Measurements from ENCODE around the gene RIPPLY2.
"Not testable (repeated sequence)": the region's sequence is repeated elsewhere in the genome, so short reads cannot be mapped to it uniquely, and the experiment has no call there.

The RIPPLY2 gene

DNA sequence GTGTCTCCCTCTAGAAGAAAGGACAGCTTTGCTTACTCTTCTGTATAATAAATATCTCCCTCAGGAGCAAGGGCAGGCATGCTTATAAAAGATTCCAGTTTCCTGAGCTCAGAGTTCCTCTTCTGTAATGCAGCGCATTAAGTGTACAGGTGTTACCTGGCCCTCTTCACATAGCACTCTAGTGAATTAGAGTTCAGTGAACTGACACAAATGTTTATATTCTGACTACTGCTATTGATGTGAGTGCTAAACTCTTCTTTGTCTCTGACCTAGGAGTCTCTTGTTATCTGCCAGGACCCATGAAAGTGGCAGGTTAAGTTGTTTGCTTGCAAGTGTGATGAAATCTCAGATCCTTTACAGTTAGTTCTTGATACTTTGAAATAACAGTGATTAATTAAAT is 39.9 kb downstream of the RIPPLY2 start:
- TF ChIP-seq, protein P1, sequence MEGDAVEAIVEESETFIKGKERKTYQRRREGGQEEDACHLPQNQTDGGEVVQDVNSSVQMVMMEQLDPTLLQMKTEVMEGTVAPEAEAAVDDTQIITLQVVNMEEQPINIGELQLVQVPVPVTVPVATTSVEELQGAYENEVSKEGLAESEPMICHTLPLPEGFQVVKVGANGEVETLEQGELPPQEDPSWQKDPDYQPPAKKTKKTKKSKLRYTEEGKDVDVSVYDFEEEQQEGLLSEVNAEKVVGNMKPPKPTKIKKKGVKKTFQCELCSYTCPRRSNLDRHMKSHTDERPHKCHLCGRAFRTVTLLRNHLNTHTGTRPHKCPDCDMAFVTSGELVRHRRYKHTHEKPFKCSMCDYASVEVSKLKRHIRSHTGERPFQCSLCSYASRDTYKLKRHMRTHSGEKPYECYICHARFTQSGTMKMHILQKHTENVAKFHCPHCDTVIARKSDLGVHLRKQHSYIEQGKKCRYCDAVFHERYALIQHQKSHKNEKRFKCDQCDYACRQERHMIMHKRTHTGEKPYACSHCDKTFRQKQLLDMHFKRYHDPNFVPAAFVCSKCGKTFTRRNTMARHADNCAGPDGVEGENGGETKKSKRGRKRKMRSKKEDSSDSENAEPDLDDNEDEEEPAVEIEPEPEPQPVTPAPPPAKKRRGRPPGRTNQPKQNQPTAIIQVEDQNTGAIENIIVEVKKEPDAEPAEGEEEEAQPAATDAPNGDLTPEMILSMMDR (IDR thresholded peaks at IDR 0.05; ENCODE audit: poor library complexity, severe bottlenecking), result no peak
- DNase-seq (ENCODE audit: low spot score), result no peak

GRCh38 chr6:83897094-83897493 is 43.9 kb downstream of the RIPPLY2 start:
- ATAC-seq (ENCODE audit: low read depth); H3K4me3 ChIP-seq (ENCODE audit: severe bottlenecking); DNase-seq (ENCODE audit: low spot score): not testable (repeated sequence)

More for the DNA sequence above, 39.9 kb downstream of the RIPPLY2 start:
- Histone ChIP-seq H3K9me3 (ENCODE audit: severe bottlenecking) (no peaks in the 10 kb centered on the region), H3K4me1 (ENCODE audit: insufficient read depth, poor library complexity, severe bottlenecking) (no peaks in the 10 kb centered on the region), H3K27ac (ENCODE audit: poor library complexity, severe bottlenecking) (no peak overlapping the region), H3K27me3 (ENCODE audit: insufficient read depth, poor library complexity, severe bottlenecking) (no peaks in the 10 kb centered on the region), H3K36me3 (ENCODE audit: low read depth) (no peaks in the 10 kb centered on the region), H3K4me3 (ENCODE audit: severe bottlenecking) (no peak overlapping the region)
- no peak for ATAC-seq (ENCODE audit: low read depth)

GRCh38 chr6:83901624-83902023 is 48.5 kb downstream of the RIPPLY2 start:
- DNase-seq (ENCODE audit: low spot score) (no peak), ATAC-seq (ENCODE audit: low read depth) (no peak)
- Histone ChIP-seq H3K9me3 (ENCODE audit: severe bottlenecking) (no peaks in the 10 kb centered on the region), H3K4me1 (ENCODE audit: insufficient read depth, poor library complexity, severe bottlenecking) (no peaks in the 10 kb centered on the region), H3K36me3 (ENCODE audit: low read depth) (no peaks in the 10 kb centered on the region), H3K27me3 (ENCODE audit: insufficient read depth, poor library complexity, severe bottlenecking) (no peaks in the 10 kb centered on the region), H3K4me3 (ENCODE audit: severe bottlenecking) (no peak overlapping the region), H3K27ac (ENCODE audit: poor library complexity, severe bottlenecking) (no peak overlapping the region)
- TF ChIP-seq, protein P1 (IDR thresholded peaks at IDR 0.05; ENCODE audit: poor library complexity, severe bottlenecking), result no peak

More at GRCh38 chr6:83897094-83897493, 43.9 kb downstream of the RIPPLY2 start:
- not testable (repeated sequence) for H3K9me3 ChIP-seq (ENCODE audit: severe bottlenecking); H3K27ac ChIP-seq (ENCODE audit: poor library complexity, severe bottlenecking); H3K36me3 ChIP-seq (ENCODE audit: low read depth); H3K4me1 ChIP-seq (ENCODE audit: insufficient read depth, poor library complexity, severe bottlenecking); H3K27me3 ChIP-seq (ENCODE audit: insufficient read depth, poor library complexity, severe bottlenecking)

- no peak overlapping the region for H3K4me3 ChIP-seq (ENCODE audit: severe bottlenecking)
- H3K27me3 ChIP-seq (ENCODE audit: insufficient read depth, poor library complexity, severe bottlenecking), result no peaks in the 10 kb centered on the region
- H3K9me3 ChIP-seq (ENCODE audit: severe bottlenecking), result no peaks in the 10 kb centered on the region
- ATAC-seq (ENCODE audit: low read depth) (no peak), DNase-seq (ENCODE audit: low spot score) (no peak)
- no peaks in the 10 kb centered on the region for H3K4me1 ChIP-seq (ENCODE audit: insufficient read depth, poor library complexity, severe bottlenecking)
- no peak overlapping the region for H3K27ac ChIP-seq (ENCODE audit: poor library complexity, severe bottlenecking)
- no peaks in the 10 kb centered on the region for H3K36me3 ChIP-seq (ENCODE audit: low read depth)
- TF ChIP-seq, protein P1 (IDR thresholded peaks at IDR 0.05; ENCODE audit: poor library complexity, severe bottlenecking), result no peak
Measured at GRCh38 chr6:83904395-83904794, 51.2 kb downstream of the RIPPLY2 start.

DNA sequence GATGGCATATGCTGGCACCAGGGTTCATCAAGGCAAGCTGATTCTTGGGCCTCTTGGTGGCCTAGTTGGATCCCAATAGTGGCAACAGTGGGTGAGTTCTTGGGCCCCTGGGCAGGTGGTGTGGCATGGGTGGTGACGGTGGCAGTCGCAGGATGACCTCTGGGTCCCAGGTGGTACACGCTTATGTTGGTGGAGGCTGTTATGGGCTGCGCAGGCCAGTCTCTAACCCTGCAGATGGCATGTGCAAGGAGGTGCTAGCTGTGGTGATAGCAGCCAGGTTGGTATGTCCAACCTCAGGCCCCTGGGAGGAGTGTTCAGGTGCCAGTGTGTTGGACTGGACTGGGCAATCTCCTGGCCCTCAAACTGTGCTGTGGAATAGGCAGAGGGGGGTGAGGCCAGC is 52.5 kb downstream of the RIPPLY2 start:
- Histone ChIP-seq H3K4me3 (ENCODE audit: severe bottlenecking) (no peak overlapping the region), H3K4me1 (ENCODE audit: insufficient read depth, poor library complexity, severe bottlenecking) (no peaks in the 10 kb centered on the region), H3K36me3 (ENCODE audit: low read depth) (no peaks in the 10 kb centered on the region), H3K27ac (ENCODE audit: poor library complexity, severe bottlenecking) (no peak overlapping the region), H3K27me3 (ENCODE audit: insufficient read depth, poor library complexity, severe bottlenecking) (no peaks in the 10 kb centered on the region), H3K9me3 (ENCODE audit: severe bottlenecking) (no peaks in the 10 kb centered on the region)
- DNase-seq (ENCODE audit: low spot score) (no peak), ATAC-seq (ENCODE audit: low read depth) (no peak)
- TF ChIP-seq, protein P1 (IDR thresholded peaks at IDR 0.05; ENCODE audit: poor library complexity, severe bottlenecking), result no peak

Measured in RWPE2 (cell line).